GM12878 (cell line): Measurements from ENCODE around the gene CUEDC1. TPM values are rescaled to one million over a fixed set of nuclear protein-coding genes. Genes with fewer than 3 reads are reported as not detected.

ENCODE experiments used
- ATAC-seq: fragments of 200-7000 bp; cut with Tn5 transposase; 3 replicates; pipeline ENCODE4 v1.9.1; 2020; ENCODE audit warnings: mild to moderate bottlenecking, moderate library complexity
- BruUV-seq: library from RNA; stranded (reverse); fragments of 400-500 nt; replicated peaks from 2 replicates; lab custom pipeline; 2021; lab: Mats Ljungman, UMichigan
- CTCF ChIA-PET: fragments of 300-600 bp; sonication (Branson Sonifier 250); formaldehyde crosslinking; extraction: SDS; loops from one replicate; lab custom pipeline; 2021; ENCODE audit warnings: inconsistent platforms; lab: Yijun Ruan, JAX
- POLR2A ChIA-PET: fragments of 350-600 bp; formaldehyde crosslinking; extraction: SDS; loops from one replicate; lab custom pipeline; 2021; ENCODE audit warnings: inconsistent platforms; lab: Charles Lee
- RAD21 ChIA-PET: fragments of 300-600 bp; sonication (Branson Sonifier 250); formaldehyde crosslinking; loops from one replicate; lab custom pipeline; 2023; ENCODE audit warnings: antibody characterized with exemption; ENCODE audit not compliant: unreplicated experiment; lab: Charles Lee
- SMC1A ChIA-PET: fragments of 300-600 bp; sonication (Branson Sonifier 250); formaldehyde crosslinking; loops from one replicate; lab custom pipeline; 2023; ENCODE audit not compliant: unreplicated experiment, uncharacterized antibody; lab: Charles Lee
- DNase-seq: peaks from one replicate; pipeline ENCODE4 v3.0.0-alpha.2; 2011; ENCODE audit warnings: low read depth, low spot score
- FAIRE-seq: peaks from 3 replicates; lab custom pipeline; 2011; peaks lifted over from hg19 to GRCh38; lab: Jason Lieb, UNC
- H2AFZ ChIP-seq: 2 replicates; pipeline ENCODE4 v1.6.0; 2011; ENCODE audit warnings: low read depth, low read length, control low read depth; ENCODE audit not compliant: control insufficient read depth
- H3K27ac ChIP-seq: 2 replicates; pipeline ENCODE4 v1.5.1; 2011; ENCODE audit warnings: control low read depth; ENCODE audit not compliant: control insufficient read depth, insufficient read depth
- H3K27me3 ChIP-seq, 2 experiments: replicated peaks in 1 of 2; 2 replicates each; pipeline versions ENCODE4 v1.6.0 to v1.6.1; 2011; ENCODE audit warnings: low read length in 1 of 2; ENCODE audit not compliant: control insufficient read depth in 2 of 2, insufficient read depth in 2 of 2
- H3K36me3 ChIP-seq, 2 experiments: 2 replicates each; pipeline ENCODE4 v1.5.1; 2011; ENCODE audit warnings: low read length in 1 of 2; ENCODE audit not compliant: control insufficient read depth in 2 of 2, insufficient read depth in 2 of 2
- H3K4me1 ChIP-seq: 2 replicates; pipeline ENCODE4 v1.6.1; 2011; ENCODE audit warnings: mild to moderate bottlenecking, low read length, moderate library complexity, mixed read lengths; ENCODE audit not compliant: control insufficient read depth, insufficient read depth
- H3K4me2 ChIP-seq: 2 replicates; pipeline ENCODE4 v1.6.0; 2011; ENCODE audit warnings: control low read depth; ENCODE audit not compliant: control insufficient read depth, insufficient read depth
- H3K4me3 ChIP-seq: fragments of 200-600 bp; sonication (generic); 2 replicates; pipeline ENCODE4 v1.5.1; 2016
- H3K79me2 ChIP-seq: 2 replicates; pipeline ENCODE4 v1.6.0; 2011; ENCODE audit warnings: low read length; ENCODE audit not compliant: control insufficient read depth, insufficient read depth
- H3K9ac ChIP-seq: 2 replicates; pipeline ENCODE4 v1.8.0; 2011; ENCODE audit warnings: low read length, control low read depth, mixed read lengths; ENCODE audit not compliant: control insufficient read depth, insufficient read depth
- H3K9me3 ChIP-seq: replicated peaks from 3 replicates; pipeline ENCODE4 v1.5.1; 2011; ENCODE audit warnings: mild to moderate bottlenecking, low read length; ENCODE audit not compliant: control insufficient read depth, insufficient read depth
- H4K20me1 ChIP-seq: 2 replicates; pipeline ENCODE4 v1.6.0; 2011; ENCODE audit not compliant: control insufficient read depth, insufficient read depth
- BRCA1 ChIP-seq: IDR thresholded peaks from 2 replicates; pipeline ENCODE4 v1.6.1; 2011; ENCODE audit warnings: low read depth, low read length, improper control_type of control experiment
- CBFB ChIP-seq: IDR thresholded peaks from 2 replicates; pipeline ENCODE4 v1.6.1; 2016; ENCODE audit warnings: antibody characterized with exemption, low read depth
- FOXM1 ChIP-seq: IDR thresholded peaks from 2 replicates; pipeline ENCODE4 v1.6.1; 2012; ENCODE audit warnings: low read depth, mild to moderate bottlenecking, inconsistent platforms, low read length, moderate library complexity
- GATAD2B ChIP-seq: fragments of 450-650 bp; conservative IDR thresholded peaks from 2 replicates; pipeline ENCODE4 v1.6.1; 2017; ENCODE audit warnings: low read depth, mild to moderate bottlenecking, moderate library complexity
- IKZF1 ChIP-seq: fragments of 450-650 bp; conservative IDR thresholded peaks from 2 replicates; pipeline ENCODE4 v1.6.1; 2017; ENCODE audit warnings: antibody characterized with exemption, mild to moderate bottlenecking
- IRF4 ChIP-seq: IDR thresholded peaks from 2 replicates; pipeline ENCODE4 v1.6.1; 2011; ENCODE audit warnings: low read depth, low read length
- MXI1 ChIP-seq: fragments of 150-350 bp; IDR thresholded peaks from 2 replicates; pipeline ENCODE4 v1.6.1; 2011; ENCODE audit warnings: low read depth, mild to moderate bottlenecking, inconsistent platforms, low read length, improper control_type of control experiment
- RAD21 ChIP-seq: IDR thresholded peaks from 2 replicates; pipeline ENCODE4 v1.6.1; 2011; ENCODE audit warnings: mild to moderate bottlenecking, low read depth, low read length, moderate library complexity; ENCODE audit not compliant: insufficient read depth
- SMC3 ChIP-seq: IDR thresholded peaks from 2 replicates; pipeline ENCODE4 v1.6.1; 2011; ENCODE audit warnings: low read length, improper control_type of control experiment, borderline replicate concordance
- SRF ChIP-seq, 2 experiments: IDR thresholded peaks; 2 replicates each; pipeline ENCODE4 v1.6.1; 2011; ENCODE audit warnings: low read depth in 2 of 2, low read length in 2 of 2, mild to moderate bottlenecking in 1 of 2, moderate library complexity in 1 of 2
- TBL1XR1 ChIP-seq: IDR thresholded peaks from 2 replicates; pipeline ENCODE4 v1.6.1; 2012; ENCODE audit warnings: low read depth, low read length, improper control_type of control experiment
- TCF3 ChIP-seq: IDR thresholded peaks from 2 replicates; pipeline ENCODE4 v1.6.1; 2012; ENCODE audit warnings: low read depth, mild to moderate bottlenecking, low read length, borderline replicate concordance; ENCODE audit not compliant: insufficient read depth
- ZNF217 ChIP-seq: fragments of 450-650 bp; IDR thresholded peaks from 2 replicates; pipeline ENCODE4 v1.6.1; 2017; ENCODE audit warnings: antibody characterized with exemption, mild to moderate bottlenecking
- WGBS: methylation state at CpG from one replicate; pipeline ENCODE4 v1.1.6; 2016; ENCODE audit warnings: low lambda C conversion rate; ENCODE audit not compliant: insufficient replicate concordance, insufficient coverage; ENCODE audit errors: missing lambda C conversion rate; 5-methylcytosine and 5-hydroxymethylcytosine counted together
- in situ Hi-C: fragments of 300-500 bp; cut with MboI; formaldehyde crosslinking; loops from 9 replicates; pipeline ENCODE4 v1.14.3; 2018; ENCODE audit warnings: mixed read lengths
- intact Hi-C: fragments of 100-400 bp; cut with micrococcal nuclease; formaldehyde crosslinking; loops from one replicate; pipeline ENCODE4 v1.14.2; 2022; ENCODE audit not compliant: unreplicated experiment
- polyA plus RNA-seq, 11 experiments: library from polyadenylated mRNA; depleted of rRNA in 4 of 11; unstranded in 6 of 11; stranded (reverse) in 5 of 11; fragments of >200 nt; fragmentation: Nextera tagmentation in 4 of 11; fragmentation: Illumina TruSeq in 1 of 11; extraction: Ambion mirVana in 4 of 11; extraction: Trizol in 1 of 11; gene quantifications; 1 replicate in 1 of 11; 2 replicates in 10 of 11; pipeline versions ENCODE4 v1.2.1 to v1.2.3, GENCODE V29; 2011 to 2016; ENCODE audit warnings: inconsistent platforms in 2 of 11, missing spikeins in 2 of 11, low read depth in 1 of 11
- total RNA-seq, 4 experiments: library from RNA; depleted of rRNA in 3 of 4; stranded (reverse); fragments of >200 nt in 3 of 4; fragmentation: Illumina TruSeq in 1 of 4; extraction: Trizol in 1 of 4; gene quantifications; 2 replicates each; pipeline versions ENCODE4 v1.2.1 to v1.2.3, GENCODE V29; 2013 to 2021
- TF ChIP-seq, protein P1 (sequence below): fragments of 450-650 bp; formaldehyde crosslinking; IDR thresholded peaks from 2 replicates; pipeline ENCODE4 v1.4.0; 2022; ENCODE audit warnings: mild to moderate bottlenecking, moderate library complexity
- TF ChIP-seq, protein P2 (sequence below), 3 experiments: IDR thresholded peaks in 2 of 3; conservative IDR thresholded peaks in 1 of 3; 2 replicates each; pipeline ENCODE4 v1.5.1; 2011; ENCODE audit warnings: low read depth in 3 of 3, low read length in 3 of 3, mild to moderate bottlenecking in 3 of 3, control low read depth in 2 of 3, moderate library complexity in 2 of 3, inconsistent platforms in 1 of 3, mixed read lengths in 1 of 3; ENCODE audit not compliant: control insufficient read depth in 2 of 3, insufficient read depth in 1 of 3; ENCODE audit errors: extremely low read depth in 1 of 3

The CUEDC1 gene
- total and polyA plus RNA-seq, 10 of the 15 experiments (the other 5 are each of a cell fraction or from before 2014, with no cell fraction given) = 0.24 to 7.4 (median 1.8) TPM

DNA sequence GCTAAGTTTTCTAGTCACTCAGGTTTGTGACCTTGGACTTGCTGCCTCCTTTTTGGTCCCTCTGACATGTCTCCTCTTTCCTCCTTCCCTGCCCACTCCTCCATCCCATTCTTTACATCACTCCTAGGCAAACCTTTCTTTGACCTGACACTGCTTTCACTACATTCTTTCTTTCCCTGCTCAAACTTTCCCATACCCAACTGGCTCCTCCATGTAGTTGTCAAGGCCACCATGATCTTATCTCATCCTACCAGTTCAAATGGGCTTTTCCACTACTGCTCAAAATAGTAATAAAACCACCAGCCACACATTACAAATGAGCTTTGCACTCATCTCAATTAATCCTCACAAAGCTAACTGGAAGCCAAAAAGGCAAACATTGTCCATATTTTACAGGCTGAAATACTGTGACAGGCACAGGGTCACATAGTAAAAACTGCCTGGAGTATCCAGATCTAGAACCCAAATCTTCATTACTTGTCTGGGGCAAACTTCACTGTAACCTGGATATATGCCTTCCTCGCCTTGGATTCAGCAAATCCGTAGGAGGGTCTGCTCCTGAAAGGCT lies 119.8 kb downstream of the CUEDC1 start:
- RAD21 ChIA-PET = no interaction called here
- Histone ChIP-seq H4K20me1 (no peaks in the 10 kb centered on the region), H3K4me1 (peaks cover 5% of the 10 kb centered on the region; the same call in 1 of the 2 replicates), H3K9me3 (no peaks in the 10 kb centered on the region), H3K36me3 (peaks cover 3 to 8% of the 10 kb centered on the region in 2 experiments; a peak in 3 of 4 replicates), H3K27me3 (no peaks in the 10 kb centered on the region), H3K4me2 (no peak overlapping the region), H3K27ac (no peak overlapping the region), H3K4me3 (no peak overlapping the region), H3K9ac (no peak overlapping the region), H3K79me2 (no peaks in the 10 kb centered on the region), H2AFZ (no peak overlapping the region)
- POLR2A ChIA-PET = no interaction called here
- no peak for TF ChIP-seq TBL1XR1
- TF ChIP-seq IRF4 = no peak
- no peak for TF ChIP-seq CBFB
- TF ChIP-seq GATAD2B = no peak
- no peak for TF ChIP-seq FOXM1
- no peak for TF ChIP-seq ZNF217
- no peak for TF ChIP-seq SMC3
- no peak for TF ChIP-seq BRCA1
- TF ChIP-seq TCF3 = no peak
- TF ChIP-seq, protein P1, sequence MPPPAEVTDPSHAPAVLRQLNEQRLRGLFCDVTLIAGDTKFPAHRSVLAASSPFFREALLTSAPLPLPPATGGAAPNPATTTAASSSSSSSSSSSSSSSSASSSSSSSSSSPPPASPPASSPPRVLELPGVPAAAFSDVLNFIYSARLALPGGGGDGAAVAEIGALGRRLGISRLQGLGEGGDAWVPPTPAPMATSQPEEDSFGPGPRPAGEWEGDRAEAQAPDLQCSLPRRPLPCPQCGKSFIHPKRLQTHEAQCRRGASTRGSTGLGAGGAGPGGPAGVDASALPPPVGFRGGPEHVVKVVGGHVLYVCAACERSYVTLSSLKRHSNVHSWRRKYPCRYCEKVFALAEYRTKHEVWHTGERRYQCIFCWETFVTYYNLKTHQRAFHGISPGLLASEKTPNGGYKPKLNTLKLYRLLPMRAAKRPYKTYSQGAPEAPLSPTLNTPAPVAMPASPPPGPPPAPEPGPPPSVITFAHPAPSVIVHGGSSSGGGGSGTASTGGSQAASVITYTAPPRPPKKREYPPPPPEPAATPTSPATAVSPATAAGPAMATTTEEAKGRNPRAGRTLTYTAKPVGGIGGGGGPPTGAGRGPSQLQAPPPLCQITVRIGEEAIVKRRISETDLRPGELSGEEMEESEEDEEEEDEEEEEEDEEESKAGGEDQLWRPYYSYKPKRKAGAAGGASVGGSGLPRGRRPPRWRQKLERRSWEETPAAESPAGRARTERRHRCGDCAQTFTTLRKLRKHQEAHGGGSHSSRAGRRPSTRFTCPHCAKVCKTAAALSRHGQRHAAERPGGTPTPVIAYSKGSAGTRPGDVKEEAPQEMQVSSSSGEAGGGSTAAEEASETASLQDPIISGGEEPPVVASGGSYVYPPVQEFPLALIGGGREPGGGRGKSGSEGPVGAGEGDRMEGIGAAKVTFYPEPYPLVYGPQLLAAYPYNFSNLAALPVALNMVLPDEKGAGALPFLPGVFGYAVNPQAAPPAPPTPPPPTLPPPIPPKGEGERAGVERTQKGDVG (CRISPR knock-in tag) = no peak
- TF ChIP-seq MXI1 = no peak
- TF ChIP-seq, protein P2, sequence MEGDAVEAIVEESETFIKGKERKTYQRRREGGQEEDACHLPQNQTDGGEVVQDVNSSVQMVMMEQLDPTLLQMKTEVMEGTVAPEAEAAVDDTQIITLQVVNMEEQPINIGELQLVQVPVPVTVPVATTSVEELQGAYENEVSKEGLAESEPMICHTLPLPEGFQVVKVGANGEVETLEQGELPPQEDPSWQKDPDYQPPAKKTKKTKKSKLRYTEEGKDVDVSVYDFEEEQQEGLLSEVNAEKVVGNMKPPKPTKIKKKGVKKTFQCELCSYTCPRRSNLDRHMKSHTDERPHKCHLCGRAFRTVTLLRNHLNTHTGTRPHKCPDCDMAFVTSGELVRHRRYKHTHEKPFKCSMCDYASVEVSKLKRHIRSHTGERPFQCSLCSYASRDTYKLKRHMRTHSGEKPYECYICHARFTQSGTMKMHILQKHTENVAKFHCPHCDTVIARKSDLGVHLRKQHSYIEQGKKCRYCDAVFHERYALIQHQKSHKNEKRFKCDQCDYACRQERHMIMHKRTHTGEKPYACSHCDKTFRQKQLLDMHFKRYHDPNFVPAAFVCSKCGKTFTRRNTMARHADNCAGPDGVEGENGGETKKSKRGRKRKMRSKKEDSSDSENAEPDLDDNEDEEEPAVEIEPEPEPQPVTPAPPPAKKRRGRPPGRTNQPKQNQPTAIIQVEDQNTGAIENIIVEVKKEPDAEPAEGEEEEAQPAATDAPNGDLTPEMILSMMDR (IDR thresholded peaks at IDR 0.05 in 2 of 3, conservative IDR thresholded peaks at IDR 0.05 in 1 of 3; ENCODE audit: control insufficient read depth in 2 of 3, extremely low read depth in 1 of 3, insufficient read depth in 1 of 3, low read depth in 3 of 3, low read length in 3 of 3) = no peak
- TF ChIP-seq IKZF1 = no peak
- no peak for TF ChIP-seq RAD21
- TF ChIP-seq SRF (IDR thresholded peaks at IDR 0.05; ENCODE audit: low read depth in 2 of 2, low read length in 2 of 2) = no peak
- DNase-seq (no peak), ATAC-seq (no peak), FAIRE-seq (no peak)
- CTCF ChIA-PET = interaction anchor here (1.0 to 4.3 kb wide), 9 partner anchors 9 to 702 kb away, joined by 3 to 28 read pairs (median 21); partner anchors contain the start of genes CCDC182 and MRPS23
- SMC1A ChIA-PET = interaction anchor here (0.7 kb wide), 1 partner anchor 942 kb away, joined by 3 read pairs; no protein-coding TSS in a partner anchor
- WGBS = 97% methylated on average over 2 of the region's 2 CpGs
- intact Hi-C loops = no loop called here
- BruUV-seq = no TSS peak
- in situ Hi-C loops = loop anchor here (5.0 kb wide), 1 partner anchor 708 kb away; no protein-coding TSS in a partner anchor
